ENCODE measurements around the gene ABLIM1. TPM values are rescaled to one million over a fixed set of nuclear protein-coding genes. Genes with fewer than 3 reads are reported as not detected.

Gene ABLIM1
- total RNA-seq, 3 donors from 2014 or later (not counting 1 experiment from before 2014, with no cell fraction given), result 71.9 to 118 (median 73.5) TPM

GRCh38 chr10:114559636-114560035, 98.4 kb downstream of the ABLIM1 start:
- intact Hi-C loops (cut with micrococcal nuclease), result no loop called here
- H3K4me3 Mint-ChIP-seq, result no peak overlapping the region
- no peaks in the 10 kb centered on the region for H3K36me3 ChIP-seq (ENCODE audit: control insufficient read depth, insufficient read depth, low read length)
- WGBS (ENCODE audit: insufficient coverage), result 100% methylated on average over 1 of the region's 1 CpG
- TF ChIP-seq CTCF (IDR thresholded peaks at IDR 0.05), result no peak
- no peak overlapping the region for H3K4me3 ChIP-seq (ENCODE audit: low read length)
- no peaks in the 10 kb centered on the region for H3K27me3 ChIP-seq (ENCODE audit: control insufficient read depth, insufficient read depth, low read length)
- ATAC-seq, result no peak
- H3K4me1 ChIP-seq (ENCODE audit: control insufficient read depth, insufficient read depth, low read length), result no peaks in the 10 kb centered on the region
- no peak overlapping the region for H3K27ac Mint-ChIP-seq
- peaks cover 7% of the 10 kb centered on the region for H3K36me3 Mint-ChIP-seq
- no peak for DNase-seq
- H3K27ac ChIP-seq (ENCODE audit: low read length), result no peak overlapping the region
- H3K9me3 ChIP-seq (ENCODE audit: control insufficient read depth, insufficient read depth, low read length), result peaks cover 11% of the 10 kb centered on the region
- peaks cover 0 to 6% of the 10 kb centered on the region in 2 donors for H3K9me3 Mint-ChIP-seq
- peaks cover 0 to 3% of the 10 kb centered on the region in 2 donors for H3K27me3 Mint-ChIP-seq (ENCODE audit: low read depth in 2 of 2)
- H3K4me1 Mint-ChIP-seq, result no peaks in the 10 kb centered on the region

GRCh38 chr10:114557854-114558253, 100.2 kb downstream of the ABLIM1 start:
- peaks cover 11% of the 10 kb centered on the region for H3K9me3 ChIP-seq (ENCODE audit: control insufficient read depth, insufficient read depth, low read length)
- H3K27me3 ChIP-seq (ENCODE audit: control insufficient read depth, insufficient read depth, low read length), result no peaks in the 10 kb centered on the region
- TF ChIP-seq CTCF (IDR thresholded peaks at IDR 0.05), result no peak
- Mint-ChIP-seq H3K27me3 (ENCODE audit: low read depth in 2 of 2) (peaks cover 0 to 3% of the 10 kb centered on the region in 2 donors), H3K36me3 (peaks cover 7% of the 10 kb centered on the region), H3K4me3 (no peak overlapping the region), H3K27ac (no peak overlapping the region), H3K4me1 (no peaks in the 10 kb centered on the region), H3K9me3 (peaks cover 0 to 6% of the 10 kb centered on the region in 2 donors)
- ATAC-seq (no peak), DNase-seq (no peak)
- H3K4me1 ChIP-seq (ENCODE audit: control insufficient read depth, insufficient read depth, low read length), result no peaks in the 10 kb centered on the region
- H3K4me3 ChIP-seq (ENCODE audit: low read length), result no peak overlapping the region
- 98% methylated on average over 3 of the region's 5 CpGs for WGBS (ENCODE audit: insufficient coverage)
- no peak overlapping the region for H3K27ac ChIP-seq (ENCODE audit: low read length)
- intact Hi-C loops (cut with micrococcal nuclease), result no loop called here
- no peaks in the 10 kb centered on the region for H3K36me3 ChIP-seq (ENCODE audit: control insufficient read depth, insufficient read depth, low read length)

- TF ChIP-seq CTCF (IDR thresholded peaks at IDR 0.05), result no peak
- intact Hi-C loops (cut with micrococcal nuclease), result no loop called here
- H3K9me3 ChIP-seq (ENCODE audit: control insufficient read depth, insufficient read depth, low read length), result peaks cover 11% of the 10 kb centered on the region
- H3K4me1 Mint-ChIP-seq, result no peaks in the 10 kb centered on the region
- no peak for ATAC-seq
- WGBS (ENCODE audit: insufficient coverage), result 93% methylated on average over 9 of the region's 9 CpGs
- peaks cover 7% of the 10 kb centered on the region for H3K36me3 Mint-ChIP-seq
- no peak for DNase-seq
- no peak overlapping the region for H3K27ac ChIP-seq (ENCODE audit: low read length)
- no peak overlapping the region for H3K4me3 ChIP-seq (ENCODE audit: low read length)
- no peaks in the 10 kb centered on the region for H3K27me3 ChIP-seq (ENCODE audit: control insufficient read depth, insufficient read depth, low read length)
- H3K4me3 Mint-ChIP-seq, result no peak overlapping the region
- H3K9me3 Mint-ChIP-seq, result peaks cover 0 to 6% of the 10 kb centered on the region in 2 donors
- no peak overlapping the region for H3K27ac Mint-ChIP-seq
- H3K27me3 Mint-ChIP-seq (ENCODE audit: low read depth in 2 of 2), result no peaks in the 10 kb centered on the region
- H3K36me3 ChIP-seq (ENCODE audit: control insufficient read depth, insufficient read depth, low read length), result no peaks in the 10 kb centered on the region
- no peaks in the 10 kb centered on the region for H3K4me1 ChIP-seq (ENCODE audit: control insufficient read depth, insufficient read depth, low read length)
Measured at GRCh38 chr10:114556236-114557122, 101.6 kb downstream of the ABLIM1 start.

Measured in natural killer cell (primary cell).